Measurements from ENCODE around the gene C16orf74.

Gene C16orf74

GRCh38 chr16:85687651-85688471 is 63.0 kb downstream of the C16orf74 start:
- H3K4me3 ChIP-seq (ENCODE audit: control insufficient read depth, low read depth, low read length): peak overlapping the region; percentile 59
- DNase-seq (ENCODE audit: low read depth): no peak
- no peak for TF ChIP-seq CTCF (IDR thresholded peaks at IDR 0.05; ENCODE audit: control insufficient read depth, insufficient read depth, low read depth, low read length, missing control alignments)

DNA sequence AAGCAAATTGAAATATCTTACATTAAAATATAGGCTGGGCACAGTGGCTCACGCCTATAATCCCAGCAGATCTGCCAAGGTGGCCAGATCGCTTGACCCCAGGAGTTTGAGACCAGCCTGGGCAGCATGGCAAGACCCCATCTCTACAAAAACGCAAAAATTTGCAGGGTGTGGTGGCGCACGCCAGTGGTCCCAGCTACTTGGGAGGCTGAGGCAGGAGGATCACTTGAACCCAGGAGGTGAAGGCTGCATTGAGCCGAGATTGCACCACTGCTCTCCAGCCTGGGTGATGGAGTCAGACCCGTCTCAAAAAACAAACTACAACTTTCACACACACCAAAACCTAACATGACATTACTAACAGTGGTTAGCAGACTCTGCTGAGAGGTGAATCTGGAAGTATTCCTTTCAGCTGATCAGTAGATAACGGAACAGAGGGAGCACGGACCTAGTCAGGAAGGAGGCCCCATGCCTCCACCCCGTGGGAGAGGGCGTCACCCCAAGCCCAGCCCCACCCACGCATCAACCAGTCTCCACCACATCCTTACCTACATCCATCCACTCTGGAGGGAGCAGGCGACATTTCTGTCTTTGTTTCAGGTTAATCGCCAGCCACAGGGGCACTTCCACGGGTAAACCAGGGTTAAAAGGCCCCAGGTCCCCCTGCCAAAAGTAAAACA is 63.8 kb downstream of the C16orf74 start:
- no peak overlapping the region for H3K4me3 ChIP-seq (ENCODE audit: control insufficient read depth, low read depth, low read length)
- TF ChIP-seq CTCF (IDR thresholded peaks at IDR 0.05; ENCODE audit: control insufficient read depth, insufficient read depth, low read depth, low read length, missing control alignments): no peak
- no peak for DNase-seq (ENCODE audit: low read depth)

DNA sequence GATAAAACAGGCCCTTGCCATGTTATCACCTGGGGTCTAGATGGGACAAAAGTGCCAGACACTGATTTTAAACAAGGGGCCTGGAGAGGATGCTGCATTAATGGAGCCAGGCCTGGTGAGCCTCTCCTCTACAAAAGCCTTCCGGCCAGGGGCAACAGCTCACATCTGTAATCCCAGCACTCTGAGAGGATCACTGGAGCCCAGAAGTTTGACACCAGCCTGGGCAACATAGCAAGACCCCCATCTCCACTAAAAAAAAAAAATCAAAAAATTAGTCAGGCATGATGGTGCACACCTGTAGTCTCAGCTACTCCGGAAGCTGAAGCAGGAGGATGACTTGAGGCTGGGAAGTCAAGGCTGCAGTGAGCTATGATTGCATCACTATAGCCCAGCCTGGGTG is 65.6 kb downstream of the C16orf74 start:
- no peak for TF ChIP-seq CTCF (IDR thresholded peaks at IDR 0.05; ENCODE audit: control insufficient read depth, insufficient read depth, low read depth, low read length, missing control alignments)
- no peak for DNase-seq (ENCODE audit: low read depth)
- H3K4me3 ChIP-seq (ENCODE audit: control insufficient read depth, low read depth, low read length): no peak overlapping the region

- no peak for DNase-seq (ENCODE audit: low read depth)
- H3K4me3 ChIP-seq (ENCODE audit: control insufficient read depth, low read depth, low read length): no peak overlapping the region
- TF ChIP-seq CTCF (IDR thresholded peaks at IDR 0.05; ENCODE audit: control insufficient read depth, insufficient read depth, low read depth, low read length, missing control alignments): no peak
Observed at GRCh38 chr16:85683363-85683762, 67.5 kb downstream of the C16orf74 start.

GRCh38 chr16:85682516-85682915 is 68.4 kb downstream of the C16orf74 start:
- DNase-seq (ENCODE audit: low read depth): no peak
- TF ChIP-seq CTCF (IDR thresholded peaks at IDR 0.05; ENCODE audit: control insufficient read depth, insufficient read depth, low read depth, low read length, missing control alignments): no peak
- H3K4me3 ChIP-seq (ENCODE audit: control insufficient read depth, low read depth, low read length): no peak overlapping the region

DNA sequence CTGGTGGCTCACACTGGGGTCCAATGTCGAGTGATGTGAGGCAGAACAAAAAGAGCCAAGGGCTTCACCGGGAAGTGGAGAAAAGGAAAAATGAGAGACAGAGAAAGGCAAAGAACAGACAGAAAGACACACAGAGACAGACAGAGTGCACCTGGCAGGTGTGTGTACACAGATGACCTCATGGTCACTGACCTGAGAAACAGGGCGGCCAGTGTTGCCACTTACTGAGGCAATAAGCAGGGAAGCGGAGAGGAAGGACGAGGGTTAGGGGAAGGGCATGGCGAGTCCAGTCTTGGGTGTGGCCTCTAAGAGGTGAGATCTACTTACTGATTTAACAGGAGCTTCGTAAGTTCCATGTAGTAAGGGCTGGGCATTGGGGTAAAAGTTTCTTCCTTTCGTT is 69.6 kb downstream of the C16orf74 start:
- no peak overlapping the region for H3K4me3 ChIP-seq (ENCODE audit: control insufficient read depth, low read depth, low read length)
- TF ChIP-seq CTCF (IDR thresholded peaks at IDR 0.05; ENCODE audit: control insufficient read depth, insufficient read depth, low read depth, low read length, missing control alignments): no peak
- no peak for DNase-seq (ENCODE audit: low read depth)
